ENCODE measurements around the gene DIPK1A.

Gene DIPK1A

GRCh38 chr1:92958203-92958970 lies 2.9 kb downstream of the DIPK1A start:
- H3K27me3 ChIP-seq (ENCODE audit: insufficient read depth, low read length): no peaks in the 10 kb centered on the region
- H3K9ac ChIP-seq (ENCODE audit: low read length): peak overlapping the region; percentile 42; the same call in 1 of the 2 replicates
- no peak for TF ChIP-seq CTCF (IDR thresholded peaks at IDR 0.05; ENCODE audit: low read length)
- no peak for TF ChIP-seq EZH2 (IDR thresholded peaks at IDR 0.05; ENCODE audit: borderline replicate concordance, low read length)
- peak overlapping the region; percentile 57 for H3K4me2 ChIP-seq (ENCODE audit: low read length)
- H3K79me2 ChIP-seq (ENCODE audit: insufficient read depth, low read length): peaks cover 72% of the 10 kb centered on the region
- H3K4me3 ChIP-seq (ENCODE audit: low read depth, low read length, poor library complexity, severe bottlenecking): peak overlapping the region; percentile 26
- H3K4me1 ChIP-seq (ENCODE audit: insufficient read depth, low read length, severe bottlenecking): peaks cover 74% of the 10 kb centered on the region
- no peaks in the 10 kb centered on the region; the same call in 1 of the 2 replicates for H3F3A ChIP-seq (ENCODE audit: insufficient read depth, low read length)
- H3K9me3 ChIP-seq (ENCODE audit: low read length): no peaks in the 10 kb centered on the region
- peak overlapping the region; percentile 90 for H3K27ac ChIP-seq (ENCODE audit: low read depth, low read length, poor library complexity, severe bottlenecking)
- no peaks in the 10 kb centered on the region for H3K36me3 ChIP-seq (ENCODE audit: insufficient read depth, low read length)
- no peak overlapping the region for H2AFZ ChIP-seq (ENCODE audit: low read length)
- no peaks in the 10 kb centered on the region for H3K9me2 ChIP-seq (ENCODE audit: low read depth, low read length)
- no peaks in the 10 kb centered on the region for H4K20me1 ChIP-seq (ENCODE audit: insufficient read depth, low read length)

- H3K4me2 ChIP-seq (ENCODE audit: low read length): peak overlapping the region; percentile 57
- H3K79me2 ChIP-seq (ENCODE audit: insufficient read depth, low read length): peaks cover 84% of the 10 kb centered on the region
- peak overlapping the region; percentile 90 for H3K27ac ChIP-seq (ENCODE audit: low read depth, low read length, poor library complexity, severe bottlenecking)
- no peak for TF ChIP-seq EZH2 (IDR thresholded peaks at IDR 0.05; ENCODE audit: borderline replicate concordance, low read length)
- peaks cover 76% of the 10 kb centered on the region for H3K4me1 ChIP-seq (ENCODE audit: insufficient read depth, low read length, severe bottlenecking)
- peak overlapping the region; percentile 26 for H3K4me3 ChIP-seq (ENCODE audit: low read depth, low read length, poor library complexity, severe bottlenecking)
- no peak overlapping the region for H2AFZ ChIP-seq (ENCODE audit: low read length)
- H3K9me3 ChIP-seq (ENCODE audit: low read length): no peaks in the 10 kb centered on the region
- no peaks in the 10 kb centered on the region for H3K27me3 ChIP-seq (ENCODE audit: insufficient read depth, low read length)
- H3K36me3 ChIP-seq (ENCODE audit: insufficient read depth, low read length): no peaks in the 10 kb centered on the region
- H3K9me2 ChIP-seq (ENCODE audit: low read depth, low read length): no peaks in the 10 kb centered on the region
- H3F3A ChIP-seq (ENCODE audit: insufficient read depth, low read length): no peaks in the 10 kb centered on the region; the same call in 1 of the 2 replicates
- peak overlapping the region; percentile 42 for H3K9ac ChIP-seq (ENCODE audit: low read length)
- H4K20me1 ChIP-seq (ENCODE audit: insufficient read depth, low read length): no peaks in the 10 kb centered on the region
These were observed 4.1 kb downstream of the DIPK1A start for GRCh38 chr1:92957030-92957734.

GRCh38 chr1:92956254-92957029 lies 4.8 kb downstream of the DIPK1A start:
- Histone ChIP-seq H3K9me3 (ENCODE audit: low read length) (no peaks in the 10 kb centered on the region), H3K27me3 (ENCODE audit: insufficient read depth, low read length) (no peaks in the 10 kb centered on the region), H3K9ac (ENCODE audit: low read length) (peak overlapping the region; percentile 42), H3K4me2 (ENCODE audit: low read length) (peak overlapping the region; percentile 57), H3K4me1 (ENCODE audit: insufficient read depth, low read length, severe bottlenecking) (peaks cover 84% of the 10 kb centered on the region), H3K27ac (ENCODE audit: low read depth, low read length, poor library complexity, severe bottlenecking) (peak overlapping the region; percentile 90), H3K4me3 (ENCODE audit: low read depth, low read length, poor library complexity, severe bottlenecking) (peak overlapping the region; percentile 26), H2AFZ (ENCODE audit: low read length) (no peak overlapping the region), H4K20me1 (ENCODE audit: insufficient read depth, low read length) (no peaks in the 10 kb centered on the region), H3K36me3 (ENCODE audit: insufficient read depth, low read length) (no peaks in the 10 kb centered on the region), H3K9me2 (ENCODE audit: low read depth, low read length) (no peaks in the 10 kb centered on the region), H3K79me2 (ENCODE audit: insufficient read depth, low read length) (peaks cover 92% of the 10 kb centered on the region), H3F3A (ENCODE audit: insufficient read depth, low read length) (no peaks in the 10 kb centered on the region; the same call in 1 of the 2 replicates)
- no peak for TF ChIP-seq EZH2 (IDR thresholded peaks at IDR 0.05; ENCODE audit: borderline replicate concordance, low read length)
- TF ChIP-seq CTCF (IDR thresholded peaks at IDR 0.05; ENCODE audit: low read length): no peak
